HepG2 (cell line): ENCODE measurements around the gene CPE. TPM values are rescaled to one million over a fixed set of nuclear protein-coding genes. Genes with fewer than 3 reads are reported as not detected.

Source experiments
- ATAC-seq: fragments of 200-7000 bp; cut with Tn5 transposase; 3 replicates; pipeline ENCODE4 v1.9.1; 2020; ENCODE audit warnings: mild to moderate bottlenecking, moderate library complexity
- BruUV-seq: library from RNA; stranded (reverse); fragments of 400-500 nt; replicated peaks from 2 replicates; lab custom pipeline; 2021; lab: Mats Ljungman, UMichigan
- CTCF ChIA-PET: fragments of 300-600 bp; formaldehyde crosslinking; extraction: SDS; loops from one replicate; lab custom pipeline; 2021; ENCODE audit warnings: low total read pairs, inconsistent platforms, low intra/inter-chr PET ratio; lab: Yijun Ruan, JAX
- POLR2A ChIA-PET: fragments of 350-600 bp; sonication (Branson Sonifier 250); formaldehyde crosslinking; loops from one replicate; lab custom pipeline; 2020; ENCODE audit warnings: antibody characterized with exemption, inconsistent platforms; lab: Yijun Ruan, JAX
- DNase-seq: peaks from one replicate; pipeline ENCODE4 v3.0.0-alpha.2; 2015; ENCODE audit warnings: low spot score
- FAIRE-seq: peaks from 3 replicates; lab custom pipeline; 2011; peaks lifted over from hg19 to GRCh38; lab: Jason Lieb, UNC
- H2AFZ ChIP-seq: one replicate; pipeline ENCODE4 v1.6.1; 2011; ENCODE audit warnings: low read length, inconsistent platforms
- H3K27ac ChIP-seq: fragments of 300-600 bp; 3 replicates; pipeline ENCODE4 v1.8.0; 2011; ENCODE audit warnings: mixed run types, mild to moderate bottlenecking, mixed read lengths, low read length, inconsistent platforms; ENCODE audit not compliant: insufficient read depth; ENCODE audit errors: extremely low read length
- H3K27me3 ChIP-seq, 2 experiments: fragments of 200-600 bp in 1 of 2; 2 replicates in 1 of 2; 3 replicates in 1 of 2; pipeline versions ENCODE4 v1.6.0 to v1.8.0; 2011; ENCODE audit warnings: low read length in 2 of 2, mild to moderate bottlenecking in 2 of 2, moderate library complexity in 2 of 2, inconsistent platforms in 1 of 2; ENCODE audit not compliant: insufficient read depth in 2 of 2, control insufficient read depth in 1 of 2
- H3K36me3 ChIP-seq, 2 experiments: fragments of 200-600 bp in 1 of 2; replicated peaks in 1 of 2; 2 replicates in 1 of 2; 3 replicates in 1 of 2; pipeline versions ENCODE4 v1.5.1 to v1.8.0; 2011; ENCODE audit warnings: low read length in 2 of 2, inconsistent platforms in 1 of 2; ENCODE audit not compliant: insufficient read depth in 2 of 2, control insufficient read depth in 1 of 2
- H3K4me1 ChIP-seq: 2 replicates; pipeline ENCODE4 v1.5.1; 2012; ENCODE audit warnings: low read length, inconsistent platforms; ENCODE audit not compliant: insufficient read depth
- H3K4me2 ChIP-seq: 2 replicates; pipeline ENCODE4 v1.6.0; 2011; ENCODE audit warnings: low read depth, low read length, inconsistent platforms
- H3K4me3 ChIP-seq, 3 experiments: fragments of 200-600 bp in 1 of 3; sonication (generic), shearing (Covaris generic) in 1 of 3; replicated peaks in 1 of 3; 2 replicates each; pipeline ENCODE4 v1.5.1; 2011 to 2016; ENCODE audit warnings: low read length in 3 of 3, inconsistent platforms in 2 of 3, low read depth in 2 of 3, mild to moderate bottlenecking in 2 of 3, control low read depth in 1 of 3, mixed read lengths in 1 of 3; ENCODE audit not compliant: insufficient read depth in 1 of 3
- H3K79me2 ChIP-seq: one replicate; pipeline ENCODE4 v1.6.1; 2011; ENCODE audit warnings: low read length, inconsistent platforms; ENCODE audit not compliant: insufficient read depth
- H3K9ac ChIP-seq: 2 replicates; pipeline ENCODE4 v1.6.0; 2011; ENCODE audit warnings: mild to moderate bottlenecking, low read depth, low read length, inconsistent platforms; ENCODE audit not compliant: insufficient read depth
- H3K9me3 ChIP-seq: 2 replicates; pipeline ENCODE4 v1.5.1; 2012; ENCODE audit warnings: mild to moderate bottlenecking, low read length
- H4K20me1 ChIP-seq: 2 replicates; pipeline ENCODE4 v1.6.0; 2011; ENCODE audit warnings: inconsistent platforms, mild to moderate bottlenecking, low read length, moderate library complexity; ENCODE audit not compliant: insufficient read depth
- CHCHD3 ChIP-seq: sonication (generic); formaldehyde crosslinking; IDR thresholded peaks from 2 replicates; pipeline ENCODE4 v1.8.0; 2022; ENCODE audit warnings: mild to moderate bottlenecking, missing genetic modification reagents, moderate library complexity
- CREM ChIP-seq, 2 experiments: sonication (generic) in 1 of 2; formaldehyde crosslinking in 1 of 2; IDR thresholded peaks; 2 replicates each; pipeline versions ENCODE4 v1.4.0 to v1.6.1; 2016 to 2020; ENCODE audit warnings: antibody characterized with exemption in 1 of 2, mild to moderate bottlenecking in 1 of 2, missing genetic modification reagents in 1 of 2
- ESRRA ChIP-seq: sonication (generic); formaldehyde crosslinking; IDR thresholded peaks from 2 replicates; pipeline ENCODE4 v1.5.1; 2020; ENCODE audit warnings: mild to moderate bottlenecking, low read depth, missing genetic modification reagents
- KLF13 ChIP-seq: sonication (generic); formaldehyde crosslinking; IDR thresholded peaks from 2 replicates; pipeline ENCODE4 v1.4.0; 2020; ENCODE audit warnings: mild to moderate bottlenecking, missing genetic modification reagents
- MEIS1 ChIP-seq: sonication (generic); formaldehyde crosslinking; IDR thresholded peaks from 2 replicates; pipeline ENCODE4 v1.9.0; 2021; ENCODE audit warnings: mild to moderate bottlenecking, missing genetic modification reagents, moderate library complexity, borderline replicate concordance
- SUZ12 ChIP-seq: fragments of 150-350 bp; IDR thresholded peaks from 2 replicates; pipeline ENCODE4 v1.6.1; 2014; ENCODE audit warnings: low read depth, low read length
- ZFAT ChIP-seq: sonication (generic); formaldehyde crosslinking; conservative IDR thresholded peaks from 2 replicates; pipeline ENCODE4 v1.8.1; 2023; ENCODE audit warnings: missing genetic modification reagents, inconsistent platforms
- ZNF224 ChIP-seq: sonication (generic); formaldehyde crosslinking; IDR thresholded peaks from 2 replicates; pipeline ENCODE4 v1.5.0; 2020; ENCODE audit warnings: mild to moderate bottlenecking, missing genetic modification reagents
- ZNF296 ChIP-seq: sonication (generic); formaldehyde crosslinking; conservative IDR thresholded peaks from 2 replicates; pipeline ENCODE4 v1.5.0; 2020; ENCODE audit warnings: mild to moderate bottlenecking, missing genetic modification reagents
- ZNF432 ChIP-seq: sonication (generic); formaldehyde crosslinking; IDR thresholded peaks from 2 replicates; pipeline ENCODE4 v1.5.0; 2020; ENCODE audit warnings: missing genetic modification reagents, mild to moderate bottlenecking, borderline replicate concordance
- ZNF703 ChIP-seq: sonication (generic); formaldehyde crosslinking; IDR thresholded peaks from 2 replicates; pipeline ENCODE4 v1.5.1; 2020; ENCODE audit warnings: missing genetic modification reagents, mild to moderate bottlenecking, moderate library complexity, borderline replicate concordance
- ZNF850 ChIP-seq: sonication (generic); formaldehyde crosslinking; conservative IDR thresholded peaks from 2 replicates; pipeline ENCODE4 v1.9.0; 2021; ENCODE audit warnings: mild to moderate bottlenecking, missing genetic modification reagents
- WGBS: methylation state at CpG from one replicate; pipeline ENCODE4 v1.1.6; 2017; ENCODE audit warnings: low lambda C conversion rate; 5-methylcytosine and 5-hydroxymethylcytosine counted together
- in situ Hi-C: cut with HindIII; loops from 2 replicates; pipeline ENCODE4 v1.10.0; 2017; ENCODE audit warnings: low pct_unique_long_range_greater_than_20kb; ENCODE audit not compliant: extremely low pct_ligation_motif_present
- intact Hi-C: fragments of 100-400 bp; cut with micrococcal nuclease; formaldehyde crosslinking; loops from one replicate; pipeline ENCODE4 v1.10.0; 2022; ENCODE audit not compliant: unreplicated experiment
- polyA plus RNA-seq, 8 experiments: library from polyadenylated mRNA; depleted of rRNA in 3 of 8; stranded (reverse) in 7 of 8; unstranded in 1 of 8; fragments of >200 nt; fragmentation: Illumina TruSeq in 4 of 8; extraction: Trizol in 4 of 8; gene quantifications; 2 replicates each; pipeline versions ENCODE4 v1.2.1 to v1.2.3, GENCODE V29; 2011 to 2016; ENCODE audit warnings: low read depth in 4 of 8, missing spikeins in 1 of 8, mixed read lengths in 1 of 8; ENCODE audit not compliant: insufficient read depth in 1 of 8
- total RNA-seq, 5 experiments: library from RNA; depleted of rRNA; stranded (reverse); fragments of >200 nt; fragmentation: Illumina TruSeq; extraction: Trizol; gene quantifications; 2 replicates each; pipeline ENCODE4 v1.2.3, GENCODE V29; 2016; ENCODE audit warnings: low read depth in 1 of 5
- TF ChIP-seq, protein P1 (sequence below): sonication (generic); formaldehyde crosslinking; IDR thresholded peaks from 2 replicates; pipeline ENCODE4 v1.4.0; 2020; ENCODE audit warnings: missing genetic modification reagents
- TF ChIP-seq, protein P2 (sequence below): sonication (generic); formaldehyde crosslinking; IDR thresholded peaks from 2 replicates; pipeline ENCODE4 v1.8.1; 2022; ENCODE audit warnings: mild to moderate bottlenecking, missing genetic modification reagents

The CPE gene
- total and polyA plus RNA-seq, 2 of the 13 experiments (the other 11 are each of a cell fraction or from before 2014, with no cell fraction given), result 268 to 852 TPM

DNA sequence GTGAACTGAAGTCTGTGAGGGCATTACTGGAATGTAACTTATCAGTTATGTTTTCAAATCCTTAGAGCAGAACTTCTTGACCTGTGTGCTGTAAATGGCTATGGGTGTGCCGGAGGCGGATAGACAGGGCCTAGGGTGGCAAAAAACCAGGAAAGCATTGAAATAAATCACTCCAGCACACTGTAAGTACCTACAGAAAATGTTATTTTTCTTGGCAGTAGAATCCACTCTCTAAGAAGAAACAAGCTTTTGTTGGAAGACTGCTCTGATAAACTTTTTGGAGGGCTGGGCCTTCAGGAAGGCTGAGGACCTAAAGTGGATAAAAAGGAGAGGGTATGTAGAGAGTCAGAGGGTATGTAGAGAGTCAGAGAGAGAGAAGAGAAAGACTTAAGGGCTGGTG is 14.9 kb downstream of the CPE start:
- FAIRE-seq, result no peak
- in situ Hi-C loops, result no loop called here
- no TSS peak for BruUV-seq
- WGBS, result 50% methylated on average over 2 of the region's 2 CpGs
- H2AFZ ChIP-seq, result no peak overlapping the region
- TF ChIP-seq ZFAT (no peak), ZNF850 (CRISPR knock-in tag) (no peak), KLF13 (no peak), ZNF224 (CRISPR knock-in tag) (no peak), ZNF296 (CRISPR knock-in tag) (no peak), CREM (IDR thresholded peaks at IDR 0.05) (no peak), CREM (CRISPR knock-in tag; IDR thresholded peaks at IDR 0.05) (no peak), CHCHD3 (CRISPR knock-in tag) (no peak), ZNF432 (CRISPR knock-in tag) (no peak), ZNF703 (CRISPR knock-in tag) (no peak), SUZ12 (no peak), MEIS1 (CRISPR knock-in tag) (no peak), ESRRA (no peak)
- TF ChIP-seq, protein P1, sequence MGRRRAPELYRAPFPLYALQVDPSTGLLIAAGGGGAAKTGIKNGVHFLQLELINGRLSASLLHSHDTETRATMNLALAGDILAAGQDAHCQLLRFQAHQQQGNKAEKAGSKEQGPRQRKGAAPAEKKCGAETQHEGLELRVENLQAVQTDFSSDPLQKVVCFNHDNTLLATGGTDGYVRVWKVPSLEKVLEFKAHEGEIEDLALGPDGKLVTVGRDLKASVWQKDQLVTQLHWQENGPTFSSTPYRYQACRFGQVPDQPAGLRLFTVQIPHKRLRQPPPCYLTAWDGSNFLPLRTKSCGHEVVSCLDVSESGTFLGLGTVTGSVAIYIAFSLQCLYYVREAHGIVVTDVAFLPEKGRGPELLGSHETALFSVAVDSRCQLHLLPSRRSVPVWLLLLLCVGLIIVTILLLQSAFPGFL (CRISPR knock-in tag), result no peak
- TF ChIP-seq, protein P2, sequence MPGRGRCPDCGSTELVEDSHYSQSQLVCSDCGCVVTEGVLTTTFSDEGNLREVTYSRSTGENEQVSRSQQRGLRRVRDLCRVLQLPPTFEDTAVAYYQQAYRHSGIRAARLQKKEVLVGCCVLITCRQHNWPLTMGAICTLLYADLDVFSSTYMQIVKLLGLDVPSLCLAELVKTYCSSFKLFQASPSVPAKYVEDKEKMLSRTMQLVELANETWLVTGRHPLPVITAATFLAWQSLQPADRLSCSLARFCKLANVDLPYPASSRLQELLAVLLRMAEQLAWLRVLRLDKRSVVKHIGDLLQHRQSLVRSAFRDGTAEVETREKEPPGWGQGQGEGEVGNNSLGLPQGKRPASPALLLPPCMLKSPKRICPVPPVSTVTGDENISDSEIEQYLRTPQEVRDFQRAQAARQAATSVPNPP, result no peak
- TF ChIP-seq, all 625 proteins: peak for 0
- Histone ChIP-seq H3K9me3 (no peaks in the 10 kb centered on the region), H4K20me1 (no peaks in the 10 kb centered on the region), H3K4me3 (no peak overlapping the region), H3K27ac (no peak overlapping the region), H3K79me2 (peaks cover 62% of the 10 kb centered on the region), H3K9ac (no peak overlapping the region), H3K36me3 (peaks cover 0 to 19% of the 10 kb centered on the region in 2 experiments; a peak in 2 of 5 replicates), H3K4me1 (no peaks in the 10 kb centered on the region), H3K4me2 (no peak overlapping the region), H3K27me3 (no peaks in the 10 kb centered on the region; a peak in 1 of 5 replicates)
- ATAC-seq (no peak), DNase-seq (no peak)
- CTCF ChIA-PET, result no interaction called here
- POLR2A ChIA-PET, result no interaction called here
- intact Hi-C loops, result no loop called here
